HEK293 (cell line): ENCODE measurements around the gene SYT2.

Experiments
- CTCF ChIP-seq: fragments of 450-650 bp; formaldehyde crosslinking; IDR thresholded peaks from 2 replicates; pipeline ENCODE4 v1.5.1; 2016; ENCODE audit warnings: missing biosample characterization, missing genetic modification characterization
- HOXA7 ChIP-seq: sonication (generic); formaldehyde crosslinking; IDR thresholded peaks from 2 replicates; pipeline ENCODE4 v1.8.1; 2022; ENCODE audit warnings: missing genetic modification reagents, borderline replicate concordance
- KLF10 ChIP-seq: fragments of 450-650 bp; IDR thresholded peaks from 2 replicates; pipeline ENCODE4 v1.5.1; 2018; ENCODE audit warnings: missing biosample characterization, mild to moderate bottlenecking, missing genetic modification characterization
- PBX3 ChIP-seq: sonication (generic); formaldehyde crosslinking; IDR thresholded peaks from 2 replicates; pipeline ENCODE4 v1.8.1; 2022; ENCODE audit warnings: mild to moderate bottlenecking, moderate library complexity, missing genetic modification reagents
- TCF7L2 ChIP-seq: IDR thresholded peaks from 2 replicates; pipeline ENCODE4 v1.6.1; 2011; ENCODE audit warnings: low read depth, mild to moderate bottlenecking, inconsistent platforms, low read length, moderate library complexity, borderline replicate concordance
- YY1 ChIP-seq: fragments of 450-650 bp; formaldehyde crosslinking; IDR thresholded peaks from 2 replicates; pipeline ENCODE4 v1.5.1; 2018; ENCODE audit warnings: missing biosample characterization, missing genetic modification characterization
- ZNF404 ChIP-seq: fragments of 450-650 bp; formaldehyde crosslinking; IDR thresholded peaks from 2 replicates; pipeline ENCODE4 v1.5.1; 2017; ENCODE audit warnings: missing biosample characterization, missing genetic modification characterization

- no peak for TF ChIP-seq PBX3
- TF ChIP-seq KLF10 (tag by site-specific recombination) = no peak
- no peak for TF ChIP-seq HOXA7 (CRISPR knock-in tag)
- TF ChIP-seq CTCF (tag by site-specific recombination) = no peak
- TF ChIP-seq TCF7L2 = no peak
- TF ChIP-seq YY1 = no peak
- TF ChIP-seq ZNF404 (tag by site-specific recombination) = no peak
These were observed 25.5 kb downstream of the SYT2 start for GRCh38 chr1:202684716-202685115.
